Measurements from ENCODE around the gene GALNT7. TPM values are rescaled to one million over a fixed set of nuclear protein-coding genes. Genes with fewer than 3 reads are reported as not detected.
A peak's percentile ranks its signal among the peaks of the same experiment; 100 is the strongest.

Gene GALNT7
- total RNA-seq, 1 experiment from 2014 or later = 39.4 TPM

- Histone ChIP-seq H3K36me3 (replicated peaks; ENCODE audit: control insufficient read depth, insufficient read depth, low read length) (no peaks in the 10 kb centered on the region), H3K27me3 (ENCODE audit: control insufficient read depth, insufficient read depth, low read length) (no peaks in the 10 kb centered on the region), H3K4me3 (ENCODE audit: insufficient read depth, low read depth, low read length) (no peak overlapping the region)
- no peak for DNase-seq
Measured at GRCh38 chr4:173151496-173151895, 17.1 kb upstream of the GALNT7 start.

- no peak overlapping the region for H3K4me3 ChIP-seq (ENCODE audit: insufficient read depth, low read depth, low read length)
- no peaks in the 10 kb centered on the region for H3K27me3 ChIP-seq (ENCODE audit: control insufficient read depth, insufficient read depth, low read length)
- DNase-seq = no peak
- no peaks in the 10 kb centered on the region for H3K36me3 ChIP-seq (replicated peaks; ENCODE audit: control insufficient read depth, insufficient read depth, low read length)
Measured at GRCh38 chr4:173152104-173152503, 16.5 kb upstream of the GALNT7 start.

DNA sequence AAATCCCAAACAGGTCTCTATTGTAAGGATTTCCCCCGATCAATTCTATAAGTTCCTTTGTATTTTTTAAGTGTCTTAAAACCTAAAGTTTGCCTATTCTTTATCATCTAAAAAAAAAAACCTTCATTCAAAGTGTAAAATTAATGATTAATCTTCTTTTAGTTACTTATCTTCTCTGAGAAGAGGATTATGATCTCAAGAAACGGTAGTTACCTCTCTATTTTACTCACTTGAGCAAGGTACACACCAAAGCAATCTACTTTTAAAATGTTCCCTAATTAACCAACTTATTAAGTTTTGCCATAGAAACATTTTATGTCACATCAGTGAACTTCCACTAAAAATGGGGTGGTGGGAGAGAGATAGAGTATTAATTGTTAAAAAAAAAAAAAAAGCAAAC, 15.2 kb upstream of the GALNT7 start:
- DNase-seq = no peak
- Histone ChIP-seq H3K27me3 (ENCODE audit: control insufficient read depth, insufficient read depth, low read length) (no peaks in the 10 kb centered on the region), H3K4me3 (ENCODE audit: insufficient read depth, low read depth, low read length) (no peak overlapping the region)

GRCh38 chr4:173159791-173160190, 8.8 kb upstream of the GALNT7 start:
- DNase-seq = no peak
- H3K4me3 ChIP-seq (ENCODE audit: insufficient read depth, low read depth, low read length) = no peak overlapping the region
- no peaks in the 10 kb centered on the region; the same call in 1 of the 2 replicates for H3K36me3 ChIP-seq (replicated peaks; ENCODE audit: control insufficient read depth, insufficient read depth, low read length)
- H3K27me3 ChIP-seq (ENCODE audit: control insufficient read depth, insufficient read depth, low read length) = no peaks in the 10 kb centered on the region

More for the DNA sequence above, 15.2 kb upstream of the GALNT7 start:
- no peaks in the 10 kb centered on the region; the same call in 1 of the 2 replicates for H3K36me3 ChIP-seq (replicated peaks; ENCODE audit: control insufficient read depth, insufficient read depth, low read length)

DNA sequence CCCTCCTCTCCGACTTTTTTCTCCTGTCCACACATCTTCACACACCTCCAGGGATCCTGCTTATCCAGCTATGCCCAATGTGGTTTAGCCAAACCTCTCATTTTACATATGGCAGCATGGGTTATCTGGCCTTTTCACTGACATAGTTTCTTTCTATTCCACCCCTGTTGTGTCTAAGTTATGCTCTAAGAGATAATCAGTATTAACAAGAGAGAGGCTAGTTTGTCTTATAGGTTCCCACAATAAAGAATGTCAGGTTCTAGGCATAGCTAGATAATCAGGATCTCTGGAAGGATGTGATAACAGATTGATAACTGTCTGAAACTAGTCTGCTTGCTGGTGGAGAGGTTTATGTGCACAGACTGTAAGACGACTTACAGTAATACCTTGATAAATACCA, 7.7 kb upstream of the GALNT7 start:
- no peaks in the 10 kb centered on the region for H3K27me3 ChIP-seq (ENCODE audit: control insufficient read depth, insufficient read depth, low read length)
- no peak for DNase-seq

GRCh38 chr4:173161311-173161710, 7.3 kb upstream of the GALNT7 start:
- Histone ChIP-seq H3K27me3 (ENCODE audit: control insufficient read depth, insufficient read depth, low read length) (no peaks in the 10 kb centered on the region), H3K4me3 (ENCODE audit: insufficient read depth, low read depth, low read length) (no peak overlapping the region), H3K36me3 (replicated peaks; ENCODE audit: control insufficient read depth, insufficient read depth, low read length) (no peaks in the 10 kb centered on the region; the same call in none of the 2 replicates)
- DNase-seq = no peak

More for the DNA sequence above, 7.7 kb upstream of the GALNT7 start:
- H3K36me3 ChIP-seq (replicated peaks; ENCODE audit: control insufficient read depth, insufficient read depth, low read length) = no peaks in the 10 kb centered on the region; the same call in none of the 2 replicates
- H3K4me3 ChIP-seq (ENCODE audit: insufficient read depth, low read depth, low read length) = no peak overlapping the region

GRCh38 chr4:173165706-173166105, 2.9 kb upstream of the GALNT7 start:
- Histone ChIP-seq H3K36me3 (replicated peaks; ENCODE audit: control insufficient read depth, insufficient read depth, low read length) (no peaks in the 10 kb centered on the region; the same call in 1 of the 2 replicates), H3K4me3 (ENCODE audit: insufficient read depth, low read depth, low read length) (no peak overlapping the region), H3K27me3 (ENCODE audit: control insufficient read depth, insufficient read depth, low read length) (no peaks in the 10 kb centered on the region)
- no peak for DNase-seq

DNA sequence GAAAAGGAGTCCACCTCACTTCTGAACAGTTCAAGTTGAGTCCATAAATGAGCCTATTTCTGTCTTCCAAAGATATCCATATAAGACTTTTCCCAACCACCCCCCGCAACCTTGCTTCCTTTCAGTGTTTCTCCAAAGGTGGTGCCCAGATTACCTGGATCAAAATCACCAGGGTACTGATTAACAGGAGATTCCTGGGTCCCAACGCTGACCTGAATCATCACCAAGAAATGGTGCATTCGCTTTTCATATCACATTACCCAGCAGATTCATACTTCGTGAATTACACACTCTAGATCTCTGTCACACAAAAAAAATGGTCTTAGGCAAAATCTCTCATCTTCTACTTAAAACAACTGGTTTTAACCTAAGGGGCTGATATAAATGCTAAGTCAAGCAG, 2.1 kb upstream of the GALNT7 start:
- H3K4me3 ChIP-seq (ENCODE audit: insufficient read depth, low read depth, low read length) = no peak overlapping the region
- no peaks in the 10 kb centered on the region for H3K27me3 ChIP-seq (ENCODE audit: control insufficient read depth, insufficient read depth, low read length)
- H3K36me3 ChIP-seq (replicated peaks; ENCODE audit: control insufficient read depth, insufficient read depth, low read length) = no peaks in the 10 kb centered on the region; the same call in 1 of the 2 replicates

GRCh38 chr4:173167758-173168395, 734 bp upstream of the GALNT7 start:
- H3K4me3 ChIP-seq (ENCODE audit: insufficient read depth, low read depth, low read length) = peak overlapping the region; percentile 90
- no peaks in the 10 kb centered on the region for H3K27me3 ChIP-seq (ENCODE audit: control insufficient read depth, insufficient read depth, low read length)
- no peaks in the 10 kb centered on the region; the same call in 1 of the 2 replicates for H3K36me3 ChIP-seq (replicated peaks; ENCODE audit: control insufficient read depth, insufficient read depth, low read length)
- DNase-seq = peak; percentile 67

More for the DNA sequence above, 2.1 kb upstream of the GALNT7 start:
- DNase-seq = no peak

- Histone ChIP-seq H3K36me3 (replicated peaks; ENCODE audit: control insufficient read depth, insufficient read depth, low read length) (no peaks in the 10 kb centered on the region; the same call in 1 of the 2 replicates), H3K4me3 (ENCODE audit: insufficient read depth, low read depth, low read length) (peak overlapping the region; percentile 90), H3K27me3 (ENCODE audit: control insufficient read depth, insufficient read depth, low read length) (no peaks in the 10 kb centered on the region)
- DNase-seq = no peak
Measured at GRCh38 chr4:173169178-173169427, 492 bp downstream of the GALNT7 start.

GRCh38 chr4:173169428-173170181, 994 bp downstream of the GALNT7 start:
- Histone ChIP-seq H3K36me3 (replicated peaks; ENCODE audit: control insufficient read depth, insufficient read depth, low read length) (no peaks in the 10 kb centered on the region; the same call in 1 of the 2 replicates), H3K27me3 (ENCODE audit: control insufficient read depth, insufficient read depth, low read length) (no peaks in the 10 kb centered on the region), H3K4me3 (ENCODE audit: insufficient read depth, low read depth, low read length) (peak overlapping the region; percentile 90)
- DNase-seq = peak; percentile 89

- no peaks in the 10 kb centered on the region for H3K36me3 ChIP-seq (replicated peaks; ENCODE audit: control insufficient read depth, insufficient read depth, low read length)
- H3K27me3 ChIP-seq (ENCODE audit: control insufficient read depth, insufficient read depth, low read length) = no peaks in the 10 kb centered on the region
- H3K4me3 ChIP-seq (ENCODE audit: insufficient read depth, low read depth, low read length) = peak overlapping the region; percentile 90
- no peak for DNase-seq
Measured at GRCh38 chr4:173170182-173170778, 1.7 kb downstream of the GALNT7 start.

GRCh38 chr4:173171098-173171497, 2.5 kb downstream of the GALNT7 start:
- DNase-seq = peak; percentile 56
- Histone ChIP-seq H3K36me3 (replicated peaks; ENCODE audit: control insufficient read depth, insufficient read depth, low read length) (no peaks in the 10 kb centered on the region), H3K27me3 (ENCODE audit: control insufficient read depth, insufficient read depth, low read length) (no peaks in the 10 kb centered on the region), H3K4me3 (ENCODE audit: insufficient read depth, low read depth, low read length) (no peak overlapping the region)

DNA sequence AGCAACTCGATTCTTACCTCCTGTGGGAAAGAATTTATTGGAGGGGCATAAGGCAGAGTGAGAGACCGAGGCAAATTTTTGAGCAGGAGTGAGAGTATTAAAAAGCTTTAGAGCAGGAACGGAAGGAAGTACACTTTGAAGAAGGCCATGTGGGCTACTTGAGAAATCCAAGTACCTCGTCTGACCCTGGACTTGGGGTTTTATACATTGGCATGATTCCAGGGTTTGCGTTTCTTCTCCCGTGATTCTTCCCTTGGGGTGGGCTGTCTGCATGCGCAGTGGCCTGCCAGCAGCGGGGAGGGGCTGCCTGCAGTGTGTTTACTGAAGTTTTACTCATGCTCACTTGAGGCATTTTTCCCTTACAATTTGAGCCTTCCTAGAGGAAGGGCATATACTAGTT, 3.4 kb downstream of the GALNT7 start:
- DNase-seq = no peak
- no peaks in the 10 kb centered on the region for H3K27me3 ChIP-seq (ENCODE audit: control insufficient read depth, insufficient read depth, low read length)
- H3K36me3 ChIP-seq (replicated peaks; ENCODE audit: control insufficient read depth, insufficient read depth, low read length) = no peaks in the 10 kb centered on the region
- H3K4me3 ChIP-seq (ENCODE audit: insufficient read depth, low read depth, low read length) = no peak overlapping the region

GRCh38 chr4:173174184-173174583, 5.6 kb downstream of the GALNT7 start:
- no peak overlapping the region for H3K4me3 ChIP-seq (ENCODE audit: insufficient read depth, low read depth, low read length)
- H3K36me3 ChIP-seq (replicated peaks; ENCODE audit: control insufficient read depth, insufficient read depth, low read length) = no peaks in the 10 kb centered on the region
- DNase-seq = no peak
- no peaks in the 10 kb centered on the region for H3K27me3 ChIP-seq (ENCODE audit: control insufficient read depth, insufficient read depth, low read length)

Measured in H7 (cell line).